IPS-NIHi7 (cell line): ENCODE data around the gene MYL12A.
A peak's percentile ranks its signal among the peaks of the same experiment; 100 is the strongest.
"Not testable (repeated sequence)": the region's sequence is repeated elsewhere in the genome, so short reads cannot be mapped to it uniquely, and the experiment has no call there.

Source experiments
- DNase-seq: peaks from one replicate; pipeline ENCODE4 v3.0.0; 2012; ENCODE audit warnings: mixed read lengths; ENCODE audit errors: extremely low spot score

Gene MYL12A

DNA sequence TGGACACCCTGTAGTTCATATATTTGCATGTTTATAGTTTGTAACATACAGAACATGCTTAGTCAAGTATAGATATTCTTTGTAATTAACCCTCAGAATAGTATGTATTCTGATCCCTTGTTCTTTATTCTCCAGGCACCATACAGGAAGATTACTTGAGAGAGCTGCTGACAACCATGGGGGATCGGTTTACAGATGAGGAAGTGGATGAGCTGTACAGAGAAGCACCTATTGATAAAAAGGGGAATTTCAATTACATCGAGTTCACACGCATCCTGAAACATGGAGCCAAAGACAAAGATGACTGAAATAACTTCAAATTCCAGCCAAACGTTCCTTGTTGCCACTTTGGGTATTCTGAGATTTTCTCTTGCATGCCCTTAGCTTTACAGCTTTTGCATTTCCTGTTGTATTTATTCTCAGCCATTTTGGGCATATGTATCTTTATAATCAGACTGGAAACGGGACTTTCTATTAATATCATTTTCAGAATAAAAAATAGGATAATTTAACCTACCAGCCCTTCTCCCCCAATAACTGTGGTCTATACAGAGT lies 8.1 kb downstream of the MYL12A start:
- DNase-seq: no peak

DNA sequence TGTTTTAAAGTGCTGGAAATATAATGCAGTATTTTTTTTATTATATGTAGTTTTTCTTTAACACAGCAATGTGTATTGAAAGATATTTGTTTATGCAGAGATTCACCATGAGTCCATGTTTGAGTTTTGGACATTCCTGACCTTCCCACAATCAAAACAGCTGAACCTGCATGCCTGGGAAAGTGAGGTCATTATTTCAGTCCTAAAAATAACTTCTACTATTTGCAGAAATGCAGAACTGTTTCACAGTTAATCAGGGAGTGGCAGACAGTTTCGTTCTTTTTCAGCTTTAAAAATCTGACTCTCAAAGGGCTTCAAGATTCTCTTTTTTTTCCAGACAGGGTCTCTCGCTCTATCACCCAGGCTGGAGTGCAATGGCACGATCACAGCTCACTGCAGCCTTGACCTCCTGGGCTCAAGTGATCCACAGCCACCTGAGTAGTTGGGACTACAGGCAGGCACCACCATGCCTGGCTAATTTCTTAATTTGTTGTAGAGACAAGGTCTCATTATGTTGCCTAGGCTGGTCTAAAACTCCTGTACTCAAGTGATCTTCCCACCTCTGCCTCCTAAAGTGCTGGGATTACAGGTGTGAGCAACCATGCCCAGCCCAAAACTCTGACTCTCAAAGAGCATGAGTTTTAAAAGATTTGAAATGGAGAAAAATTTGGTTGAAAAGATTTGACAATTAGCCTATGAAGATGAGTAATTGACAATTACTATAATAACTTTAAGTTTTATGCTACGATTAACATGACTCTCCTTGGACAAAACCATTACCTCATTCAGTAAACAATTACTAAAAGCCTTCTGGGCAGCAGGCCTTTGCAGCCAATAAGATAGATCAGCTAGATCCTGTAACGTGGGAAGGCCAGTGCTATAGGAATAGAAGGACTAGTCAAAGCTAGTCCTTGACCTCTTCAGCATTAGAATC lies 9.4 kb downstream of the MYL12A start:
- DNase-seq: no peak

DNA sequence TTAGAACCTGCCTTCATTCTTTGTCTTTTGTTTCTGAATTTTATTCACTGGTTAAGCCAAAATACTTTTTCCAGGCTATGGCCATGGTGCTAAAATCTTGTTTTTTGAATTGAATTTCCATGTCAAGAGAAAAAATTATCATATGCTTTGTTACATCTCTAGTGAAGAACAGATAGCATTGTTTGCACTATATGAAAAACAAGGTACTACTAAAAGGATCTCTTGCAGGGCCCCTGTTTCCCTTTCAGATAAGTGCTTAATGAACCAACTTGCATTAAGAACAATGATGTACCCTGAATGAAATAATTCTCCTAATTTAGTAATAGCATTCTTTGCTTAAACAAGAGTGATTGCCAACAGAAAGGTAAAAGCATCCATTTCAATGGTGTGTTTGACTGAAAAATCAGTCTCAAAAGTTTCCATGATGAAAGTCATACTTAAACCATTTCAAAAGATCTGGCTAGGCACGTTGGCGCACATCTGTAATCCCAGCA lies 10.1 kb downstream of the MYL12A start:
- DNase-seq: no peak

DNA sequence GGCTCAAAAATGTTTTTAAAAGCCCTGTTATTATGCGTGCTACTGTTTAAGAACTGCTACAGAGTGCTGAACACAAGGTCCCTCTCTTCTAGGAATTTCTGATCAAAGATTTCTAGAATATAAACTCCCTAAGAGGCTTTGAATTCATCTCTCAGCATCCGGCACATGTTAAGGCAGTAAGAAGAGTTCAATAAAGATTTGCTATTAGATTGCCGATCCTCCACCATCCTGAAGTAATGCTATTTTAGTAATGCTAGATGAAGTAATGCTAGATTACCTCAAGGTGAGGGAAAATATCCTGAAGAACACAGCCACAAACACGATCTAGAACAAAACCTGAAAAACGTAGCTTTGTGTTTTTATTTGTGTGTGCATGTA lies 13.4 kb downstream of the MYL12A start:
- DNase-seq: no peak

DNA sequence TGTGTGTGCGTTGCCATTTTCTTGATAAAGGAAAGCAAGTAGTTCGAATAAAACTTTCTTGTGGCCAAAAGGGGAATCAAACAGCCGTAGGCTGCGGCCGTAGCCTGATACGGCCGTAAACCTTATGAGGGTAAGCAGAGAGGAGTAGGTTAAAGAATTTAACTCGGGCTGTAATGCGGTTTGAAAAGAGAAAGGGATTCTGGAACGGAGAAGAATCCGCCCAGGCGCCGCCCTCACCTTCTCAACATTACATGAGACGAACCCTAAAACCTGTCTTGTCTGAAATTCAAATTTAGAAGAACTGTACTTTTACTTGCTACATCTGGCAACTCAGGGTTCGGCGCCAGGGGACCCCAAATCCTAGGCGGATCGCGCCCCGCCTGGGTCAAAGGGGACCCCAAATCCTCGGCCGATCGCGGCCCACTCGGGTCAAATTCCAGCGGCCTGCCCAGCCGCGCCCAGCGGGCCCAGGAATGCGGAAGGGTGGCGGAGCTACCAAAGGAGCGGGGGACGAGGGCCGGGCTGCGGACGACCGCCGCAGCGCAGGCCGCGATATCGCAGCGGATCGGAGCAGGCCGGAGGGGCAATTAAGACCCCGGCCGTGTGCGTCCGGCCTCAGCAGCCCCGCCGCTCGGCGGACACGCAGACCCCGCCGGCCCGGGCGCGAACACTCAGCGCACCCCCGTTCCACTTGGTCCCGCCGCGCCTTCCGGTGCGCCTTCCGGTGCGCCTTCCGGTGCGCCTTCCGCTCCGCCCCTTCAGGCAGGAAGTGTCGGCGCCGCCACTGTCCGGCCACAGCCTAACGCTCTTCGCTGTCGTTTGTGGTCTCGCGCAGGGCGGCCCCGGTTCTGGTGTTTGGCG lies 14.0 kb downstream of the MYL12A start, which contains the start of gene MYL12B:
TSS of gene MYL12B (plus strand) at position 761 of the 861 bp plus-strand sequence. CDS start 10,766 bp downstream, outside the sequence.
- DNase-seq: peak; percentile 69

DNA sequence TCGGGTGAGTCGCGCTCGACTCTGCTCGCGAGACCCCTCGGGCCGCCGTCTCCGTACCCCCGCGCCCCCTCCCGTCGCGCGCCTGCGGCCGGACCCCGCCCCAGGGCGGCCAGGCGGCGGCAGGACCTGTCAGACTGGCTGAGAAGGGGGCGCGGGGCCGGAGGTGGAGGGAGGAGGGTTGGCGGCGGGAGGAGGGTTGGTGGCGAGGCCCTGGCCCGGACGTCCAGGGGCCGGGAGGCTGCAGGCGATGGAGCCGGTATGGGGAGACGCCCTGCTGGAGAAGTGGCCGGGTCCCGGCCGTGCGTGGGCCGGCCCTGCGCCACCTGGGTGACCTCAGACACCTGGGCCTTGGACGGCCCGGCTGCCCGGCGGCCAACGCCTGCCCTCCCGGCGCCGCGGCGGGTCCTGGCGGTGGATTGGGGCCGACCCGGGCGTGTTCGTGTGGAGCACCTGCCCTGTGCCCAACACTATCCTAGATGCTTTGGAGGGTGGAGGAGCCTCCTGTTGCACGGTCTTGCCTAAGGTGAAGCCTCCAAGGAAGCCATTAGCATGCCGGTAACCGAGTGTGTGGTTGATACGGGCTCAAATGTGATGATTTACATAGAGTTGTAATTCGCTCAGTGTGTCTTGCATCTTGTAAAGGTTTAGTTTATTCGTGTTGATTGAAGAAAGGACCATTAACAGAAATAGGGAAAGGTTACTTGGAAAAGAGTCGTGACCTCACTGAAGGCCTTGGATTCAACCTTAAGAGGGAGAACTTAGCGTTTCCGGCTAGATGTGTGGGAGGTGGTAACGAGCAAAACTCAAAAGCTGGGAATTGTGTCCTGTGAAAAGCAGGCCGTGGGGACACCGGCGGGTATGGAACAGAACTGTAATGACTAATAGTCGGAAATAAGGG lies 14.9 kb downstream of the MYL12A start:
- no peak for DNase-seq

DNA sequence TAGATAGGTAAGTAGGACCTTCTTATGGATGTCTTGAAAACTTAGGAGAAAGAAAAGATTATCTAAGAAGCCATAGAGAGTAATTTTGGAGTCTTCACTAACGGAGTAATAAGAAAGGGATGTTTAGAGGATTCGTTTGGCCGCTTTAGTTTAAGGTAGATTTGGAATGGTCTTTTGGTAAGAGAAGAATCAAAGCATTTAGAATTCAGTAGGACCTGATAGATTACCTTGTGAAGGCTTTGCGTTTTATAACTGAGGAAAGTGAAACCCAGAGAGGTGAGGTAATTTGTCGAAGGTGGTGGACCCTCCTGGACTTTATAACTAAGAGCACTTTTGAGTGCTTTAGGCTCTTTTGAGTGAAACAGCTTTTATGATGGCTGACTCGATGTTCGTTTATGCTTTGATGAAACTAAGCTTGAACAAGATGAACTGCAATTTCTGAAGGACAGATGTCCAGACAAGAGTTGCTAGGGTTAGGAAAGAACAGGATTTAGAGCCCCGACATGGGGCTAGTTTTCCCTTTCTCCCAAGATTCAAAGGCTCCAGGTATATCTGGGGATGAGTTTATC lies 15.6 kb downstream of the MYL12A start:
- DNase-seq: no peak

DNA sequence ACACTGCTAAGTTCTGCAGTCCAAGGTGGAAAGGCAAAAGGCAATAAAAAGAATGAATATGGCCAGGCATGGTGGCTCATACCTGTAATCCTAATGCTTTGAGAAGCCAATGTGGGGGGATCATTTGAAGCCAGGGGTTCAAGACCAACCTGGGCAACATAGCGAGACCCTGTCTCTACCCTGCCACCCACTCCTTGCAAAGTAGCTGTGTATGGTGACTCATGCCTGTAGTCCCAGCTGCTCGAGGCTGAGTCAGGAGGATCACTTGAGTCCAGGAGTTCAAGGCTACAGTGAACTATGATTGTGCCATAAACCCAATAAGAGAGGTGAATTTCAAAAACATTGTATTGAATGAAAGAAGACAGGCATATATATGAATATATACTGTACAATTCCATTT lies 16.8 kb downstream of the MYL12A start:
- no peak for DNase-seq

DNA sequence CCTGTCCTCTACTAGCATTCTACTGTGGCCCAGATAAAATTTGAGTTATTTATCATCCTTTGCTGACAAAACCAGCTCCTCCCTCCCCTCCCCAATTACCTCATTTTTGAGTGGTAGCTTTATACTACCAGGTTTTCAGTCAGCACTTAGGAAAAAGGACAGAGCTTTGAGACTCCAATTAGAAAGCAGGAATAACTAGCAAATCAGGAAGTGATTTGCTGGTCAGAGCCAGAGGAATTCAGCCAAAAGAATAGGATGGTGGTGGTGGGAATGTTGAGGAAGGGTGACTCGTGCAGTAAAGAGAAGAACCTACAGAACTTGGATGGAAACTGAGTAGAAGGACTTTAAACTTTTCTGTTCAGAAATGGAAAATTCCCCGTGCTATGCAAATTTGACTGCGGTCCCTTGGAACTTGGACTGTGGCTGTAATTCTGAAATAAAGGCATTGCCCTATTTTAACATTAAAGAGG lies 18.0 kb downstream of the MYL12A start:
- peak; percentile 40 for DNase-seq

DNA sequence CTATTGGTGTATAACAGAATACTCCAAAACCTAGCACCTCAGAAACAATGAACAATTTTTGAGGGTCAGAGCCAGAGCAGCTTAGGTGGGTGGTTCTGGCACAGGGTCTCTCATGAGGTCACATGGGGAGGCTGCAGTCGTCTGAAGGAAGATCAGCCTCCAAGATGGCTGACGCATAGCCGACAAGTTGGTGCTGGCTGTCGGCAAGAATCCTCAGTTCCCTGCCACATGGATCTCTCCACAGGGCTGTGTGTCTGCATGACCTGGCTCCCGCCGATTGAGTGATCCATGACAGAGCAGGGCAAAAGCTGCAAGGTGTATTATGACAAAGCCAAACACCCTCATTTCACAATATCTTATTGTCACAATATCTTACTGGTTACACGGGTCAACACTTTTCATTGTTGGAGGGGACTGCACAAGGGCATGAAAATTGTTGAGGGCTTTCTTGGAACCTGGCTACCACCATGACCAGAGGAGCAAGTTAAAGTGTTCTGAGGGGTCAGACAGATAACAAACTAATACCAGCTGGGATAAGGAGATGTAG lies 18.5 kb downstream of the MYL12A start:
- DNase-seq: no peak

DNA sequence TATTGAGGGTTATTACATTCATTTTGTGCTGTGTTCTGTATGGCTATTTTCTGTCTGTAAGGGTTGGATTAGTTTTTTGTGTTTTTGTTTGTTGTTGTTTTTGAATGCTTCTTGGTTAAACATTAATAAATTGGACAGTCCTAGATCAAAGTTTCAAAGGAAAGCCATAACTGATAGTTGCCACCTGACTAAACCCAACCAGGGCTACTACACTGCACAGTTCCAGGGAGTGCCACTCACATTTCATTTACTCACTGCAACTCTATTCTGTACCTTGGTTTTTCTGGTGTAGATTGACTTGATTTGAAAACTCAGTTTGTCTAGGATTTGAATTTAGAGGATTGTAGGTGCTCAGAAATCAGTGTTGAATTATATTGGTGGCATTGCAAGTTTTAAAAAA lies 20.7 kb downstream of the MYL12A start:
- no peak for DNase-seq

DNA sequence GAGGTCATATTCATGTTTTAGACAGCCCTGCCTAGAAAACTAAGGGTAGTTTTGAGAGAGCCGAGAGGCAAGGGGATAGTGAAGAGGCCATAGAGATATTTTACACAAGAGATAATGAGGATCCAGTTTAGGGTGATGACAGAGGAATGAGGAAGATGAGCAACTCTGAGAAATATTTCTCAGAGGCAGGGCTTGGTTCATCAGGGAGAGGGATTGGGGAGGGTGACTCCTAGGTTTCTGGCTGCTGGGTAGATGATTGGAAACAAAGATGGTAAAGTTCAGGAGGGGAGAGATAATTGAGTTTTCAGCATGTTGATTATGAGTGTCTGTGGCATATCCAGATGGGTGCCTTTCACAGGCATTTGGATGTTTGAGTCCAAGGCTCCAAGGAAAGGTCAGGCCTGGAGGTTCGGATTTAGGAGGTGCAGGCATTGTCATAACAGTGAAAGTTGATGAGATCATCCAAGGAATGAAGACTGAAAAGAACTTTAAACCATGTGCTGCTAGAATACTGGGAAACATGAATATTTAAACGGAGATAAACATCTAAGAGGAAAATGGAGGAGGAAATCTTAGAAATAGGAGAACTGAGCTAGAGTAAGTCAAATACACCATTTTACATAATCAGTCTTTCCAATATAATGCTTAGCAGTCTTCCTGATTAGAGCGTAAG lies 21.8 kb downstream of the MYL12A start:
- no peak for DNase-seq

DNA sequence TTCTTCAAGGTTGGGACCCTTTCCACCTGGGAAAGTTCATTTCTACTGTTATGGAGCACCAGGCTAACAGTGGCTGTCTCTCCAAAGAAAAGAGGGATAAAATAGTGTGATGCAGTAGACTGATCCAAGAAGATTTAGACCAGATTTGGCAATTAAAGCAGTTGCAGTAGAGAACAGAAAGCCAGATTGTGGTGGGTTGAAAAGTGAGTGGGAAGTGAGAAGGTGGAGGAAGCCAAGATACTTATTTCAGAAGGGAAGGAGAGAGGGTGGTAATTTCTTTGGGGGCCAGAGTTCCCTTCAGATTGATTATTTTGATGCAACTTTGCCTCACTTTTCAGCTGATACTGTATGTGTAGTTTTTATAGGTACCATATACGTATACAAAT lies 22.3 kb downstream of the MYL12A start:
- DNase-seq: no peak

DNA sequence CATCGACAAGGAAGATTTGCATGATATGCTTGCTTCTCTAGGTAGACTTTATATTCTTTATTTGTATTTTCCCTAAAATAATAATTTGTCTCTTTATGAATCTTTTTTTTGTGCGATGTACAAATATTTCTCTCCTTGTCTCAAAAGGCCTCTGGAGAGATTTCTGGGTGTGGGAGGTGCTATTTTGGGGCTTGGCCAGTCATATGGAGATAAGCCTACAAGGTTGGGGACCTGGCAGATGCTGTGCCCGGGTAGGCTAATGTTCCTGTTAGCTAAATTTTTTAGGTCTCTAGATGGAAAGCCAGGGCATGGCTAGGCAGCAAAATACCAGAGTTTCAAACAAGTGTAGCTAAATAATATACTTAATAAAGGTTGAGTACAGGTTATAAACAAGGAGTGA lies 25.4 kb downstream of the MYL12A start:
- DNase-seq: no peak

DNA sequence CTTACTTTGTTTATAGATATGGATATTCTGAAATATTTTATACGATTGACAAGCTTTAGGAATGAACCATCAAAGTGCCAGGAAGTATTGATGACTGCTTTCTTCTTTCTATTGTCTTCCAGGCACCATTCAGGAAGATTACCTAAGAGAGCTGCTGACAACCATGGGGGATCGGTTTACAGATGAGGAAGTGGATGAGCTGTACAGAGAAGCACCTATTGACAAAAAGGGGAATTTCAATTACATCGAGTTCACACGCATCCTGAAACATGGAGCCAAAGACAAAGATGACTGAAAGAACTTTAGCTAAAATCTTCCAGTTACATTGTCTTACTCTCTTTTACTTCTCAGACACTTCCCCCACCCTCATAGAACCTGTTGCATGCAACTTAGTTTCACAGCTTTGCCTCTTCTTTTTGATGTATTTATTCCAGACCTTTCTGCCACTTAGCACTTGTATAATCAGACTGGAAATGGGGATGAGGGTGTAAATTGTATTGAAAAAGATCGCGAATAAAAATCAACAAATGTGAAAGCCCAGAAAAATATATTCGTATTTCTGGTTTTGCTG lies 30.1 kb downstream of the MYL12A start:
- not testable (repeated sequence) for DNase-seq

DNA sequence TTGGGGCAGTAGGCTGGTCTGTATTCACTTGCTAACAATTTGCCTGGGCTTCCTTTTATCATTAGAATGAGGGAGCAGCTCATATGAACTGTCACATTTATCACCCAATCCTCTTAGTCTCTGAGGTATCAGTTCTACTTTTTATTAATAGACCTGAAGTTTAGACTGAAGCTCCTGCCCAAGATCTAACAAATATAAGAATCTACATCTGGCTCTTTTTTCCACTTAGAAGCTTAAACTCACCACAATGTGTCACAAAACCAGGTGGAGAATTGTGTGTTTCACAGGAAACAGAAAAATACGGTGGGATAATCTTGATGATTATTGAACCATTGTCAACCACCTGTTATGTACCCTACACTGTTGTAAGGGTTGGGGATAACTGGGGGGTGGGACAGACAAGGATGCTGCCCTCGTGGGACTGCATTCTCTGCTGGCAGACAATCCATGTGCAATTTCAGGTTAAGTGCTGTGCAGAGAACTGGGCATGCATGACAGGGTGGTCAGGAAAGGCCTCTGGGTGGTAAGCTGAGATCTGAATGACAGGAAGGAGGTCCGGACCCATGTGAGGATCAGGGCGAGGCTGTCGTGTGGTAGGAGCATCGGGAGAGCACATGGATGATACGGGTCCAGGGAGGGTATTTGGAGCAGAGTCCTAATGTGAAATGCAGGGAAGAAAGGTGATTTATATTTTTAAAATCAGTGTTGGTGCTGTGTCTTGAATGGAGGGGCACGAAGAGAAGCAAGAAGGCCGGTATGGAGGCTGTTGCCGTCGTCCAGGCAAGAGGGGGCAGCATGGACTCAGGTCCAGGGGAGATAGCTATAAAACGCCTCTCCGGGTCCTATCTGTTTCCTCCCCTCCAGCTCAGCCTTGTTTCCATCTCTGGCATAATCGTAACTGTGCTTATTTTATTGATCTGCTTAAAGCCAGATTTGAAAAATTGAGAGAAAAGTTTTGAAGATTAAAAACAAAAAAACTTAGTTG lies 31.9 kb downstream of the MYL12A start:
- DNase-seq: peak; percentile 26

DNA sequence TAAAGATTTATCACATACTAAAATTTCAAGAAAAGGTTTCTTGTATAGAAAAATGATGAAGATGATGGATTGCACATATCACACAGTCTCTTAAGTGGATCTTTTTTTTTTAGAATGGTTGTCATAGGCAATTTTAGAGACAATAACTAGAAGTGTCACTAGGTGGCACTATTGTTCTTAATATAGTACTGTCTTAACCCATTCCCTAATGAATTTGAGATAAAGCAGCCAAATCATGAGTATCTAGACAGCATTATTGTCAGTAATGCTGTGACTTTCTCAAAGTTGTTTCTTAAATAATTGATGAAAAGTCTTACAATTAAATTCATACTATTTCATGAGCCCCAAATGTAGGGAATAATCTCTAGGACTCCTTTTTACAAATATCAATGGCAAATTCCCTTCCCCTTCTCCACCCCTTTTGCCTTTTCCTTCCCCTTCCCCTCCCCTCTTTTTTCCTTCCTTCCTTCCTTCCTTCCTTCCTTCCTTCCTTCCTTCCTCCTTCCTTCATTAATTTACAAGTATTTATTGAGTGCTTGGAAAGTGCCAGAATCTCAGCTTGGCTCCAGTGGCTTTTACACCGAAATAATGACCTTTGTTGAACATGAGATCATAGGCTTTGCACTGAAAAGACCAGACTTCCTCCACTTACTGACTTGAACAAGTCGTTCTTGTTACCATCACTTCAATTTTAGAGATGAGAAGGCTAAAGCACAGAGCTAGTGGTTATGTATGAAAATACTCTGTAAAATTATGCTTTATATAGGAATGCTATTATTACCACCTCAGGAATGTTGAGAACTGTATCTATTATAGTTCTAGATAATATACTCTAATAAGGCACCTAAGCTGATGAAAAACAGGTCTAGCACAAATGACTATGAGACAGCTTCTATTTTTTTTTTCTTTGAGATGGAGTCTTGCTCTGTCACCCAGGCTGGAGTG lies 34.1 kb downstream of the MYL12A start:
- DNase-seq: peak; percentile 42
